AML-193 (cell line): ENCODE data around the gene SMIM20.

ENCODE experiments used
- DNase-seq, 2 experiments: peaks; one replicate each; lab custom pipeline; 2025; lab: John Stamatoyannopoulos, UW

SMIM20 gene

DNA sequence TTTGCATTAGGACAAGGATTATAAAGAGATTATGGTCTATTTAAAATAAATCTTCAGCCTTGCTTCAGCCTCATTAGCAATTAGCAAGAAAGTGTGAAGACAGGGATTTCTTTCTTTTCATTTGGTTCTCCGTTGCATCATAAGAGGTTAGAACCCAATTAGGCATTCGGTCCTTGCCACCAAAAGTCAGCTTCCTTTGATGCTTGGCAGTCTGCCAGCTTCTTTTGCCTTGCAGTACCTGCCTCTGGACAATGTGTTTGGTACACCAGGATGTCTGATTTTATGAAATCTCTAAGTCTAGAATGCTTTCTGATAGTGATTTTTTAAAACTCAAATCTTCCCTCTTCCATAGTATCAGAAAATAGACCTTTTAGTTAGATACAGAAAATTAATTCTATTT lies 12.4 kb downstream of the SMIM20 start:
- no peak for DNase-seq

DNA sequence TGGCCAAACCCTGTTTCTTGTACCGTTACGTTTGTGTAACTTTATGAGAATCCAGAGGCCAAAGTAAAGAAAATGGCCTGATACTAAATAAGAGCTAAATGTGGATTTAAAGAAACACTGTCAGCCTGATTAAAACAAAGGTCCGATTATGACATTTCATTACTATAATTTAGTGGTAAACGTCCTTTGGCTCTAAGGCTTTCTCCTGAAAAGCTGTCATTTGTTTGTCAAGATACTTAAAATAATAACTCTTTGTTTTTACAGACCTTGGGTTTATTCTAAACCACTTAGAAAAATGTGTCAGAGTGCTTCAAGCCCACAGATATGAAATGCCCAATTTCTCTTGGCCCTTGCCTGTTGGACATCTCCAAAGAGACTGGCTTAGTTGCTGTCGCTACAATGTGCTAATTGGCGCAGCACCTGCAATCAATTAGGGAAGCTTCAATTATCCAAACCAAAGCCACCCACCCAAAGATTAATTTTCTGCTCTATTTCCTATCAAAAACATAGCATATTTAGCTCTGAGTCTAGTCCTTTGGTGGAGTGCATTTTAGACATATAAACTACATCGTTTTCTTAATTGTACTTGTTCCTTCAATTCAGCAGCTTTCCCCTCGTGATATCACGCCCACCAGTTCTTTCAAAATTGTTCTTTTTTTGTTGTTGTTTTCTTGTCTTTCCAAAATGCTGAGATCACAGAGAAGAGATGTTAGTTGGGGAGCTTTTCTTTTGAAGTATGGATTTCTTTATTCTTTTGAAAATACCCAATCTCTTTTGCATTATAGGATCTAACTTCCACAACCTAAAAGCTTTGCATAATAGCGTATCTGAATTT lies 13.6 kb downstream of the SMIM20 start:
- DNase-seq: no peak

DNA sequence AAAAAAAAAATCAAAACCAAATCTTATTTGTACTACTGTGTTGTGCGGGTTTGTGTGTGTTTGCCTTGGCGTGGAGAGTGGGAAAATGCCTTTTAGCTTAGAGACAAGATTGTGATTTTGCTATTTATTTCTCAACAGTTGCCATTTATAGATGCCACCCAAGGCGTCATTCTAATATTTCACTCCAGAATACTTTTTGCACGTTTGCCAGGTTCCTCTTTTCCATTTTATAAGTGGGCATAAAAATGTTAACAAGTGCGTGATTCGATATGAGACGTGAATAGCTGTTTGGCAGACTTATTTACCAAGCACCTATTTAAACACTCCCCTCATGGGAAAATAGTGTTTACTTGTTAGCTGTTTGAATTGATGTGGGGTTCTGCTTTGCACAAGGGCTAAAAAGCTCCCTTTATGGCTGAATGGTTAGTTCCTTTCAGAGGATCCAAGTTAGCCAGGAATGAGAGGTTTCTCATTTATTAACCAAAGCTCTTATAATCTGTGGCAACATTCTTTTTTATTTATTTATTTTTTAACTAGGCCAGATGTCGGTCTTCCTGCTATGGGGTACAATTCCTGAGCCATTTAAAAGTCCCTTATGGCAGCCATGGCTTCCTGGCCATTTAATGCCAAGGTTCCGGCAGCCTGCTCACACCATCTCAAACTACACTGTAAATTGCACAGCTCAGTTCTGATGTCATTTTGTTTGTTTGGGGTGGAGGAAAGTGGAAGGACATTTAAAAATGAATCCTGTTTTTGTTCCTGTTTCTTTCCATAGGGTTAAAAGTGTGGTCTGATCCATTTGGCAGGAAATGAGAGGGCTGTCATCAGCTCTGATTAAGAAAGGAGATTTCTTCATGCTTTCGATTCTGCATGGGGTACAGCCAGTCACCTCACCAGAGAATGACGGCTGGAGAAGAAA lies 14.6 kb downstream of the SMIM20 start:
- no peak for DNase-seq

DNA sequence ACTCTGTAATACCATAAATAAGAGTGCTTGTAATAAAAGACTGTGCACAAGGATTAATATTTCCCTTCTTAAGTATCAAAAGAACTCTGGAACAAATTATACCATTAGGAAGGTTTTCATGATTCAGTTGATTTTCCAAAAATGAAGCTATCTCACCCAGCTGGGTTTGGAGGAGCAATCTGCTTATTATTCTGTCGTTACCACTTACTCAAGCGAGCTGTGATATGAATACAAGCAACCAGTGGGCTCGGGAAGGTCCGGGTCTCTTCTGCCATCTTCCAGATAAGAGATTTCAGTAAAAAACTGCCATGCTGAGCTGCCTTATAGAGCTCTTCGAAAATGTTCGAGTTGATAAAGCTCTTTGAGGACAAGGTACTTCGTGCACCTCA lies 15.3 kb downstream of the SMIM20 start:
- DNase-seq: no peak

DNA sequence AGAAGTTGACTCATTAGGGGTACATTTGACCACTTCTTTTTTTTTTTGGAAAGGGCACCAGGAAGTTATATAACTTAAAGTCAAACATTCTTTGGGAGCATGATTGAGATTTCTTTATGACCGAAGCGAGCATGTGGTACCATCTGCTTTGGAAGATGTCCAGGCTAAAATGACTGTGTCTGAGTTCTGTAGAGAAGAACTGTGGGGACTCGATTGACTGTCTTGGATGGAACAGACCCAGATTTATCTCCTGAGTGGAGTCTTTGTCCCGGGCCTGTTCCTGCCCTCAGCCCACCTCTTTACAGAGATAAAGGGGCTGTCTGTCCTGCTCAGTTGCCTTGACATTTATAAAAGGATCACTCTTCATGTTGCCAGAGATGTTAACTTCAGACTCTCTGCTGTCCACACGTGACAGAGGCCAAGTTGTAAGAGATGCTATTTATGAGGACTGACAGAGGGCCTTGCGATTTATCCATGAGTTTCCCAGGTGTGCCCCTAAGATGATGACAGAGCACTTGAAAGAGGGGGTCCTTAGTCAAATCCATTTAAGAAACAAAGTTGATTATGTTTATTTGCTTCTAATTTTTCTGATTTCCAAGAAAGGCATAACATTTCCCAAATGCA lies 16.8 kb downstream of the SMIM20 start:
- DNase-seq: no peak

DNA sequence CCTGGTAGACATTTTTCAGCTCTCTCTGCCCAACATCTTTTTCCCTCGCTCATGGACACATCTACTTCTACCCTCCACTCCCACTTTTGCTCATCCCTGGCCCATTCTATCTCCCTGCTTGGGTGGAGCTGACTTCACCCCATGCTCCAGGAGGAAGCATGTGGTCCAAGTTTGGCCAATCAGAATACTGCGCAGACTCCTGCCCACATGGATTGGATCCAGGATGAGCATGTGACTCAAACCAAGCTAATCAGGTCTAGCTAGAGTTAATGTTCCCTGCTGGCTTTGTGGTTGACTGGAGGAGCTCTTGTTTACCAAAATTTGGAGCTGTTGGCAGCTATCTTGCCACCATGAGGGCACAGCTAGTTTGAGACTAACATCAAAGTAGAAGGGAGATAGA lies 22.7 kb downstream of the SMIM20 start:
- no peak for DNase-seq

DNA sequence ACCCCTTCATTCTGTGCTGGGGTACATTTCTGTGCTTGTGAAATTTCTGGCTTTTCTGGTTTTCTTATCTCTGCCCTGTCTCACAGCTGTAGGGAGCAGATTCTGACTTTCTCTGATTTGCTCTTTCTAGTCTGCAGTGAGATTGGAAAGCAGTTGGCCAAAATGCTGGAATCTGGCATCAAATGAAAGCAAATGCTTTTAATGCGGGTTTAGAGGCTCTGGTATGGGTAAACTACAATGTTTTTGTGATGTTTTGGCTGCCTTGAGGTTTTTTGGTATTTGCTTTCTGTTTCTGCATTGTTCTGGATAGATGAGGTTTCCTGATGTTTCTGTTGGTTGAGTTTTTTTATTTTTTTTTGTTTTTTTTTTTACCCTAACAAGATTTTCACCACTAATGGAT lies 23.8 kb downstream of the SMIM20 start:
- no peak for DNase-seq

DNA sequence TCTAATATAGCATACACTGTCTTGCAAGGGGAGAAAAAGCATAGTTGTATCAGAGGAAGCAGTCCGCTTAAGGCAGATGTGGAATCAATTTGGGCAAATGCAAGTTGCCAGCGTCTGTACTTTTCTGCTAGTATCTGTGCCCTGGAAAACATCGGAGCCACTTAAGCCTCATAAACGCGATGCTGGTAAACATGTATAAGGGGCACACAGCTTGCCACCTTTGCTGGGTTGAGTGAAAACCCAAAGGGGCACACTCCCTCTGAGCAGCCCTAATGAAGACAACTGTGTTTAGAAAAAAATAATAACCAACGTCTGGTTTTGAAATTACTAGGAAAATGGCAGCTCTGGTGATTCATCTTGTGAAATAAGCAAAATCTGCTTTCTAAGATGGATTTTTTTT lies 24.3 kb downstream of the SMIM20 start:
- no peak for DNase-seq

DNA sequence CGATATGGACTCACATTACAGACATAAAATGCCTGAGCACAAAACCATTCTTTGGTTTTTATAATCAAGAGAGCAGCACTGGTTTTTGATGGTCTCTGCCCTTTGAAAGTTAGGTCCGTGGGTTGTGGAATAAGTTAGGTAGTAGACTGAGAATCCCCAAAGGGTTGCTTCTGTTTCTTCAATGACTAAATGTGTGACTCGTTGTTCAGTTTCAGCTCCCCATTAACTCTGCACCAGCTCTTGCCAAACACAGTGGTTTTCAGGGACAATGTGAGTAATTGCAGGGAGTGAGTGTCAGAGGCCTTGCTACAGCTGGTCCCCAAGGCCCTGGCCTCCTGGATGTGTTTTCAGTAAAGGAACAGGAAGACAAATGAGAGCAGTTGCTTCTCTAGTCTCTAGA lies 24.8 kb downstream of the SMIM20 start:
- no peak for DNase-seq

DNA sequence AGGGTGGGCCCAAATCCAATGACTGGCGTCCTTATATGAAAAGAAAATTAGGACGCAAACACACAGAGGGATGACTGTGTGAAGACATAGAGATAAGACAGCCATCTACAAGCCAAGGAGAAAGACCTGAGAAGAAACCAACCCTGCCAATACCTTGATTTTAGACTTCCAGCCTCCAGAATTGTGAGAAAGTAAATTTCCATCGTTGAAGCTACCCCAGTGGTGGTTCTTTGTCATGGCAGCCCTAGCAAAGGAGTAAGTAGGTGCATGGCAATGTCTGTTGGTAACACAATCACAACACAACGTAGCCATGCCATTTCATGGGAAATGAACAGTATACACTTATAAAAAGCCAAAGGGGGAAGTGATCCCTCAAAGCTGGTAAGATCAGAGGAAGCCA lies 25.3 kb downstream of the SMIM20 start:
- no peak for DNase-seq

DNA sequence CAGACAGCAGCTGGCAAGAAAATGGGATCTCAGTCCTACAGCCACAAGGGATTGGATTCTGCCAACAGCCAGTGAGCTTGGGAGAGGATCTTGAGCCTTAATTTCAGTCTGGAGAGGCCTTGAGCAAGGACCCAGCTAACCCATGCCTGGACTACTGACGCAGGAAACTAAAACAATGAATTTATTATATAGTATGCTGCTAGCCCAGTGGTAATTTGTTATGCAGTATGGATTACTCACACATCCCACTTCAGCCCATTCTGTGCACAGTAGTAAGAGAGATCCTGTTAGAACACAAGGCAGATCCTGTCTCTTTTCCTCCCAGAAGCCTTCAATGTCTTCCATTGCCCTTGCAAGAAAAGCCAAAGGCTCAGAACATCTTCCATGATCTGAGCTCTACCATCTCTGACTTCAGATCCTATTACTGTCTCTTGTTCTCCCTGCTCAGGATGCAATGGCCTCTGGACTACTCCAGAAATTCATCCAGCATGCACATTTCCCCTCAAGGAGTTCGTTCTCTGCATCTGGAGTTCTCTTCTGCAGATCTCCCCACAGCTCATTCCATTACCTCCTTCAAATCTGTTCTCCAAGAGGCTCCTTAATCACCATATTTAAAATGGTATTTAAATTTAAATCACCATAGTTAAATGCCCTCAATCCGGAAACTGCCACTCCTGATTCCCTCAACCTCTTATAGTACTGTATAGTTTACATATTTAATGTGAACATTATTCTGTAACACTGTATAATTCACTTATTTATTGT lies 27.6 kb downstream of the SMIM20 start:
- no peak for DNase-seq

DNA sequence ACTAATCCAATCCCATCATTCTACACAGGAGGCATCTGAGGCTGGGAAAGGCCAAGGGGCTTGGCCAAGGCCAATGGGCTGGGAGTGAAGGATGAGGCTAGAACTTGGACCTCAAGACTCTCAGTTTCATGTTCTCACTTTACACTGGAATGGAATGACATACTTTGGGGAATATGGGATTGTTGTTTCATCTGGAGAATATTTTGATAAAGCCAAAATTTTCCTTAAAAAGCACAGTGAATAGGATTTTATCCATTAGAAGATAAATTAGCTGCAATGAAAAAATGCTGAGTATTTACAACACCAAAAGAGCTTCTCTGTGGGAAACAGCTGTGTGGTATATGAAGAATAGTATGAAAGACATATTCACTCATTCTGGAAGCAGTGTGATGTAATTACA lies 29.3 kb downstream of the SMIM20 start:
- DNase-seq: no peak

DNA sequence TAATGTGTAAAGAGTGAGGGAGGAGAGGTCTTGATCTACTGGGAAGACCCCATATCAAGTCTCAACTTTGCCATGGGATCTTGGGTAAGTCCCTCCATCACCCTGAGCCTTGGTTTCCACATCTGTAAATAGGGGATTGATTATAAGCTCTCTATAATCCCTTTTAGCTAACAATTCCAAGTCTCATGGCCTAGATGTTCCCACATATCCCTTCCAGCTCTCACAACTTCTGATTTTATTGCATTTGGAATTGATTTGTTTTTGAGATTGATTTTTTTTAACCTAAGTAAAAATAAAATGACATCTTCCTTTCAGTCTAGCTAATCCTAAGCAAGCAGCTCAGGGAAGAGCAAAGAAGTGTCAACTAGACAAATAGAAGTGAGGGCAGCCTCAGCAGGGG lies 29.8 kb downstream of the SMIM20 start:
- no peak for DNase-seq

DNA sequence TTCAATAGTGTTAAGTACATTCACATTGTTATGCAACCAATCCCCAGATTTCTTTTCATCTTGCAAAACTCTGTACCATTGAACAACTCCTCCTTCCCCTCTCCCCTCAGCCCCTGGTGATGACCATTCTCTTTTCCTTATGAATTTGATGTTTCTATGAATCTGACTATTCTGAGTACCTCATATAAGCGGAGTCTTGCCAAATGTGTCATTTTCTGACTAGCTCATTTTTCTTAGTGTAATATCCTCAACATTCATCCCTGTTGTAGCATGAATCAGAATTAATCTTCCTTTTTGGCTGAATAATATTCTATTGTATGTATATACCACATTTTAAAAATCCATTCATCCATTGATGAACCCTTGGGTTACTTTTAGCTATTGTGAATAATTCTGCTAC lies 34.0 kb downstream of the SMIM20 start:
- DNase-seq: no peak

DNA sequence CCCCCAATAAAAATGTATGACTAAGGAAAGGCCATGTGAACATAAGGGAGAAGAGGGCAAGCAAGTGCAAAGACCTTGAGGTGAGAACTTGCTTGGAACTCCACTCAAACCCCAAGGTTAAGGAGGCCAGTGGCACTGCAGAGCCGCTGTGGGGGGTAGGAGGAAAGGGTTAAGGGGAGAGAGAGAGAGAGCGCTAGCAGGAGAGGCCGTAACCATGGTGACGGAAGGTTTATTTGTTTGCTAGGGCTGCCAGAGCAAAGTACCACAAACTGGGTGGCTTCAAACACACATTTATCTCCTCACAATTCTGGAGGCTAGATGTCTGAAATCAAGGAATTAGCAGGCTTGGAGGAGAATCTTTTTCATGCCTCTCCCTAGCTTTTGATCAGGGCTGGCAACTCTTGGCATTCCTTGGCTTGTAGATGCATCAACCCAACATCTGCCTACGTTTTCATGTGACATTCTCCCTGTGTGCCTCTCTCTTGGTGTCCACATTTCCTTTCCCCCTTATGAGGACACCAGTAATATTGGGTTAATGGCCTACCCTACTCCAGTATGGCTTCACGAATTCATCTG lies 35.2 kb downstream of the SMIM20 start:
- DNase-seq: no peak

DNA sequence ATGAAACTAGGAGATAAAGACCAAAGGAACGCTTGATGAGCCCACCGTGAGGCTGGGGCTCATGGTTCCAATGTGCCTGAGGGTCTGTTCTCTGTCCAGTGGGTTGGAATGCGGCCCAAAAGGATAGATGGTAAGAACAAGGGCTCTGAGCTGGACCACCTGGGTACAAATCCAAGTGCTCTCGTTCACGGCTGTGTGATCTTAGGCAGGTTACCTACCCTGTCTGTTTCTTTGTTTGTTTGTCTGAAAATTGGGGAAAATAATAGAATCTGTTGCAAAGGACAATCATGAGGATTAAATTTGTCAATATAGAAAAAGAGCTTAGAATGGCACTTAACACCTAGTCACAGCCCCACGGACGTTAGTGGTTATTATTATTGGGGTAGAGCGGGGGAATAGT lies 36.0 kb downstream of the SMIM20 start:
- DNase-seq: no peak

DNA sequence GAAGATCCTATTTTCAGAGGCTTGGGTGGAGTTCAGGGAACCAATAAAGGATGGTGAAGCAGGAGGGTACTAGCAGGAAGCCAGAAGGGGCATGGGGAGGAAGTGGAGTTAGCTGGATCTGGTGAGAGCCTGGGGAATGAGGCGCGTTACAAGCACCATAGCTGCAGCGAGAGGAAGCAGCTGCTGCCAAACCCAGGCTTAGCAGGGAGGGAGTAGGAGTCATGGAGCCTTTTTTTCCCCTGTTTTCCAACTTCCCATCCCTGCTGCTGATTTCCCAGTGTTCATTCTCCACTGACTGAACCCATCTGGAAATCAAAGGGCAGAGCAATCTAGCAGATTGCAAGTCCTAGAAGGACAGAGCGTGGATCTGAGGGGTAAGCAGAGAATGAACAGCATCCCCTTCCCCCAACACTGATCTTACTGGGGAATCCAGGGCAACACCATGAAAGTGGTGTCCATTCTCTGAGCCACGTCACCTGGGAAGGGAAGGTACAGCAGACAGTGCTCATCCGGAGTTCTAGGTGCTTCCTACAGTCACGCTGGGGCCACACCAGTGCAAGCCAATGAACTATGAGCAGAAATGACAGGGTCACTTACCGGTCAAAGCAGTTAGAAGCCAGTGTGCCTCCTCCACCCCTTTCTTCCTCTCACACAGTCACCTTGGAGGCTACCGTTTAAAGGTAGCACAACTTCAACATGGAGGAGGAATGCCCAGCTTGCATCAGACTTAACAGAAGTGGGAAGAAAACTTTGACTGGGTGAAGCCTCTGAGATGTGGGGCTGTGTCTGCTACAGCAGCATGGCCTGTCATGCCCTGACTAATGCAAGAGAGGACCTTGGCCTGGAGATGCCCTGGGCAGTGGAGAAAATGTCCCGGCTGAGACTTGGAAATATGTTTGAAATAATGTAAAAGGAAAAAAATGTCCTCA lies 36.7 kb downstream of the SMIM20 start:
- no peak for DNase-seq

DNA sequence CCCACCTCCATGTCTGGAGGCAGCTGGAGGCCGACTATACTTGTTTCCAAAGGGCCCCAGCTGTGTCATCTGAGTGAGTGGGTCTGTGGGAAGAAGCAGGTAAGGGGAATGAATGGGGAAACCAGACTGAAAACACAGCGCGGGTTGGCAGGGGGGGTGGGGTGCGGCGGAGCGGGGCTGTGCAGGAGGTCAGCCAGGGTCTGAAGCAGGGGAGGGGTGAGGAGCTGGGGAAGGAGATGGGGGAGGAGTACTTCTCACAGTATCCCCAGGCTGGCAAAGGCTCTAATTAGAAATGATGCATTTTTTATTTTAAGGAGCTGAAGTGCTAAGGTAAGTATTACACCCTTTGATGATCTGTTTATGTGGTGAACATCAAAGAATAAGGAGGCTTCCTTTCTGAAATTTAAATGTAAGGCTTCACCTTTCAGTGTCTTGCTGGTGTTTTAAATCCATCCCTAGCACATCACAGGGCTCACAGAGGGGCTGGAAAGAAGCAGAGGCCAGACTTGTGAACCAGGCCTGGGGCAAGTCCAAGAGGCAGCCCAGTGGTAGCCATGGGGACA lies 37.5 kb downstream of the SMIM20 start:
- DNase-seq: no peak

DNA sequence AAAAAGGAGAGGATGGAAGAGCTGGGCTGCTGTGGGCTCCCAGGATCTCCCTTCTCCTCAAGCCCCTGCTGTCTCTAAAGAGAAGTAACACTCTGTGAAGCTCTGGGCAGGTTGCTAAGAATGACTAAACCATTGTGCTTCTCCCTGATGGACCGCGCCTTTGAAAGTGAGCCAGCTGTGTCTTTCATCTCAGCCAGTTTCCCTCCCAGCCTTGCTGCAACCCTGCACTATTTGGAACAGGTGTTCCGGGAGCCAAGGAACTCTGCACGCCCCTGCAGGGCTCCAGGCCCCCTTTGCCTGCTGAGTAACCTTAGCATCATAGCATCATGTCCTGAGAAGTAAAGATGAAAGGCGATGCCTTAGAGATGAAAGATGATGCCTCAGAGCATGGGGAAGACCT lies 39.7 kb downstream of the SMIM20 start:
- DNase-seq: no peak

DNA sequence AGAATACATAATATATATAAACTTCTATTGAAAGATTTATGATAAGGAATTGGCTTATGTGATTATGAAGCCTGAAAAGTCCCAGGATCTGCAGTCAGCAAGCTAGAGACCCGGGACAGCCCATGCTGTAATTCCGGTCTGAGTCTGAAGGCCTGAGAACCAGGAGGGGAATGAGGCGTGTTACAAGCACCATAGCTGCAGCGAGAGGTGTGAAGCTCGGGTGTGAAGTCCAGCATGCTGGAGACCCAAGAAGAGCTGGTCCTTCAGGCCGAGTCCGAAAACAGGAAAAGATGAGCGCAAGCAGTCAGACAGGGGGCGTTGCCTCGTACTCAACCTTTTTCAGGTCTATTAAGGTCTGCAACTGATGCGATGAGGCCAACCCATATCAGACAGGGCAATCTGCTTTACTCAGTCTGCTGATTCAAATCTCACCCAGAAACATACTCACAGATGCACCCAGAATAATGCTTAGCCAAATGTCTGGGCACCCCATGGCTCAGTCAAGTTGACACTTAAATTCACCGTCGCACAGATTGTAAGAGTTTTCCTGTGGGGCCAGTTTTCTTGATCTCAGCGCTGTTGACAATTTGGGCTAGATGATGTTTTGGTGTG lies 40.4 kb downstream of the SMIM20 start:
- DNase-seq: no peak
